Stimulated activated CD8-positive, alpha-beta memory T cell treated with anti-CD3 and anti-CD28 coated beads, Interleukin-7, amount 100 ng/mL, for 48 hours (primary cell): ENCODE measurements around the gene TMEM164.
"Not testable (repeated sequence)": the region's sequence is repeated elsewhere in the genome, so short reads cannot be mapped to it uniquely, and the experiment has no call there.

Source experiments
- DNase-seq, 2 donors: peaks; one replicate each; pipeline ENCODE4 v3.0.0-alpha.2; 2020; ENCODE audit warnings: low read depth in 1 of 2; ENCODE audit errors: extremely low read depth in 1 of 2

Gene TMEM164

GRCh38 chrX:110125446-110126162, 122.7 kb downstream of the TMEM164 start:
- DNase-seq, result no peak

GRCh38 chrX:110131031-110131430, 128.1 kb downstream of the TMEM164 start:
- no peak for DNase-seq

DNA sequence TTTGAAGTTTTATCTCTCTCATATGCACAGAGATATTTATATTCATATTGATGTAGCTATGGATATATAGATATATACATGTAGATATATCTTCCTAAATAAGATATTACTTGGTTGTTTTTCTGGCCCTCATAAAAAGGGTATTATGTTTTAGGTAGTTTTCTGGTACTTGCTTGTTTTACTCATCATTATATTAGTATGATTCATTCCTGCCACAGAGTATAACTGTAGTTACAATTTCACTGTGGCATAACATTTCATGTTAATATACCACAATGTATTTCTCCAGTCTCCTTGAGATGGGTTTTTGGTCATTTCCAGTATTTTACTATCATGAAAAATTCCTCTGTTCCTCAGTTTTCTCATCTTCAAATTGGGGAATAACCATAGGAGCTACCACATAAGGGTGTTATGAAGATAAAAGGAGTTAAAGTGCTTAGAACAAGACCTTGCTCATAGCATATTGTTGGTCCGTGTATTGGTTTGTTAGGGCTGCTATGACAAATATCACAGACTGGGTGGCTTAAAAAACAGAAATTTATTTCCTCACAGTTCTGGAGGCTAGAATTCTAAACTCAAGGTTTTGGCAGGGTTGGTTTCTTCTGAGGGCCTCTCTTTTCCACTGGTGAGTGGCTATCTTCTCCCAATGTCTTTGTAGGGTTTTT, 129.7 kb downstream of the TMEM164 start:
- DNase-seq, result no peak

DNA sequence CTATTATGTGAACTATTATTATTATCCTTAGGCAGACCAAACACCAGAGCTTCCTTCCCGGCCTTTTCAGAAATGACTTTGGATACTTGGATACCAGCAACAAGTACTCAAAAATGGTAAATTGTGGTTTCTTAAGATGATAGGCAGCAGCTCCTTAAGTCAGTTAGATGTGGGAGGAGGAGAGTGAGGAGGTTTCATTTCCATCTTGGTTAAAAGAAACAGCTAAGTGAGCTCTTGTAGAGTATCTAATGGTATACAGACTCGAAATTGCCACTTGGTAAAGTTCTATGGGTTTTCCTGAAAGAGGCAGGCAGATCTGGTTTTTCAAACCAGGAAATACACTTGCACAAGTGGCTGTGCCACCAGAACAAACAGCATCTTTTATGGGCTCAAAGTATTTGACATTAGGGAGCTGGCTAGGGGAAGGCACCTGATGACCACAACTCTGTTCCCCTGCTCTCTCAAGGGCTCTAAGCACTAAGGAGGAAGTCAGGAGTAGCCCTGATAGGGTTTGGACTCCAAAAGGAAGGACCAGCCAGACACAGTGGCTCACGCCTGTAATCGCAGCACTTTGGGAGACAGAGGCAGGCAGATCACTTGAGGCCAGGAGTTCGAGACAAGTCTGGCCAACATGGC, 130.9 kb downstream of the TMEM164 start:
- DNase-seq, result no peak

- no peak for DNase-seq
These were observed 132.7 kb downstream of the TMEM164 start for GRCh38 chrX:110135618-110136017.

DNA sequence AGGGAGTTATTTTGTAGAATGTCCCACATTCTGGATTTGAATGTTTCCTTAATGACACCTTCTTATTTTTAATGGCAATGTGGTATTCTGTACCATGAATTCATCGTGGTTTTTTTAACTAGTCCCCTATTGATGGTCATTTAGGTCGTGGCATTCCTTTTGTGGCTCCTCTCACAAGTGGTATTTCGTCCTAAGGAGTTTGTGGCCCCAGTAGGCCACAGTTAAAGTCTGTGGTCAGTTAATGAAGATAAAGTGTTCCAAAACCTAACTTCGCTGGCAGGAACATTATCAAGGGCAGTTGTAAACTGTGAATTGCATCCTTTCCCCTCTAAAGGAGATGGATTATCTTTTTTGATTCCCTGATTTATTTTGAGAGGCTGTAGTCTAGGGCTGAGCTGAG, 133.2 kb downstream of the TMEM164 start:
- DNase-seq, result no peak

GRCh38 chrX:110138557-110138956, 135.6 kb downstream of the TMEM164 start:
- no peak for DNase-seq

DNA sequence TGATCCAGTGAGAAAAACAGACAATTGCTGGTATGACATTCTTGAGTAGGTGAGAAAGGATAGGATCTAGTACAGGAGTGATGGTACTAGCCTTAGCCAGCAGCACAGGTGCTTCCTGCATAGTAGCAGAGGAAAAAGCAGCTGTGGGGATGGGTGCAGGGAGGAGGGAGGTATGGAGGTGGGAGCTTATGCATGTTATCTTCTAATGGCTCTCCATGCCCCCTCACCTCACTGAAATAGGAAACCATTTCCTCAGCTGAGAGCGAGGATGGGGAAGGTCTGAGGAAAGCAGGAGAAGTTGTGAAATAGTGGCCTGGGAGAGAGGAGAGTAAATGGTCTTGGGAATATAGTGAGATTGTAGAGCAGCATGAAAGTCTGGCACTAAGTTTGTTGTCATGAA, 136.3 kb downstream of the TMEM164 start:
- no peak for DNase-seq

DNA sequence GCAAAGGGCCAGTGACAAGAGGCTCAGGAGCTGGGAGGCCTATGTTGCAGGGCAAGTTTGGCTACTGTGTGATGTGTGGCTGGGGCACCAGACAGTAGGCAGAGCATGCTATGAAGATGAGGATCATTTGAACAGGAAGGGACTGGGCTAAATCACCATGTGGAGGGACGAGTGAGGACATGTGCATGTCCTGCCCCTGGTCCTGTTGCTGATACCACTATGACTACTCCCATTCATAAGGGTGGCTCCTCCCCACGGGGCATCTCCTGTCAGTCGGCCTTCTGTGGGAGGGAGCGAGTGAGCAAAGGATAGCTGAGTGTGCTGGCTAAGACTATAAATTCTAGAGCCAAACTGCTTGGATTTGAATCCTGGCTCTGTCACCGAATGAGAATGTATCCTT, 139.2 kb downstream of the TMEM164 start:
- DNase-seq, result no peak

- DNase-seq, result no peak
These were observed 140.7 kb downstream of the TMEM164 start for GRCh38 chrX:110143454-110144210.

- no peak for DNase-seq
These were observed 142.4 kb downstream of the TMEM164 start for GRCh38 chrX:110145311-110145710.

- DNase-seq, result no peak
These were observed 142.9 kb downstream of the TMEM164 start for GRCh38 chrX:110145854-110146253.

DNA sequence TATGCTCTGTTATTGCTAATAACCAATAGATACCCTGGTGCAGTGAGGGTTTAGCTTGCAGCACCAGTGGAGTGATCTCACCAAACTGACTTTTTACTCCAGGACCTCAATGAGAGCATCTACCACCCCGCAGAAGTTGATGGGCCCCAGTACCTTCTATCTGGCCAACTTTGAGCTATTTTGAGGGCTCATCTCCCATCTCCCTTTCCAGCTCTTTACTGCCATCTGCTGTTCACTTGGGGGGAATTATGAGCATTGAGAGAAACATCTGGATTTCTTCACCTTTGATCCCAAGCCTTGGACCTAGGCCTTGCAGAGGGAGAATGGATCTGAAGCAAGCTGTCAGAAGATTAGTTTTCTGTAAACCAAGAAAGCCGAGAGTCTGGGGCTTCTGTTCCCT, 143.6 kb downstream of the TMEM164 start:
- no peak for DNase-seq

DNA sequence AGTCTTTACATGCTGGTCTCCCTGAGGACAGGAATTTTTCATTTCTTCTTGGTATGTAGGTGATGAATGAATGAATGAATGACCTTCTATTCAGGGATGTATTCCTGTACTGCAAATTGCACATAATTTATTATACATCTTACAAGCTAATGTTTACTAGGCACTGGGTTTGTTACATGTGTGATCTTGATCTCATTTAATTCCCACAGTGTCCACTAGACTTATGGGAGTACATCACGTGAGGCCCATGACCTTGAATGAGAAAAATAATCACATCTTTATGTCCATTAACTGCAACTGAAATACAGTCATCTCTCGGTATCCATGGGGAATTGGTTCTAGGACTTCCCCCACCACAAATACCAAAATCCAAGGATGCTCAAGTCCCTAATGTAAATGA, 150.3 kb downstream of the TMEM164 start:
- DNase-seq, result no peak

DNA sequence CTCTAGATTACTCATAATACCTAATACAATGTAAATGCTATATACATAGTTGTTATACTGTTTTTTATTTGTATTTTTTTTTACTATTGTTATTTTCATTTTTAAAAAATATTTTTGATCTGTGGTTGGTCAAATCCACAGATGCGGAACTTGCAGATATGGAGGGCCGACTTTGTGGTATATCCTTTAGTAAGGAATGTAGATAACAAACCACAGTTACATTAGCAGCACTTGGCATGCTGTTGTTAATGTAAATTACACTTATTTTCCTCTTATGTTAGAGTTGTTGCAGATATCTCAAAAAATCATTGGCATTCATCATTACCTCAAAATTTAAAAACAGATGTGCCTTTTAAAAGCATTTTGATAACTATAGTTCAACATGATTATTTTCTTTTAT, 151.0 kb downstream of the TMEM164 start:
- no peak for DNase-seq

DNA sequence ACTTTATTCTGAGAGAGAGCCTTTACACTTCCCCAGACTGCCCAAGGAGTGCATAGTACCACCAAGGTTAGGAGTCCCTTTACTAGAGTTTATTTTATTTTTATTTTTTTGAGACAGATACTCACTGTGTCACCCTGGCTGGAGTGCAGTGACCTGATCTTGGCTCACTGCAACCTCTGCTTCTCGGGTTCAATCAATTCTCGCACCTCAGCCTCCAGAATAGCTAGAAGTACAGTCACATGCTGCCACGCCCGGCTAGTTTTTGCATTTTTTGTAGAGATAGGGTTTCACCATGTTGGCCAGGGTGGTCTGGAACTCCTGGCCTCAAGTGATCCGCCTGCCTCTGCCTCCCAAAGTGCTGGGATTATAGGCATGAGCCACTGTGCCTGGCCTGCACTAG, 151.4 kb downstream of the TMEM164 start:
- not testable (repeated sequence) for DNase-seq

DNA sequence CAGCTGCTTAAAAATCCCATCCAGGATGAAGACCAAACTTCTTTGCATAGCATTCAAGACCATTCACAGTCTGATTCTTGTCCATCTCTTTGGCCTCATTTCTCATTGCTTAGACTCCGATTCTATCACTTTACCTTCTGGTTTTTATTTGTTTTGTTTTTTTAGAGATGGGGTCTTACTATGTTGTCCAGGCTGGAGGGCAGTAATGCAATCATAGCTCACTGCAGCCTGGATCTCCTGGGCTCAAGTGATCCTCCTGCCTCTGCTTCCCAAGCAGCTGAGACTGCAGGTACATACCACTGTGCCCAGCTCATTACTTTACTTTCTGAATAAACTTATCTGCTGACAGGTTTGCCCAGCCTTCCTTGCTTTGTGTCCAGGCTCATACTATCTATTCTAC, 152.8 kb downstream of the TMEM164 start:
- DNase-seq, result no peak

GRCh38 chrX:110156167-110156754, 153.3 kb downstream of the TMEM164 start:
- no peak for DNase-seq

- DNase-seq, result no peak
These were observed 154.5 kb downstream of the TMEM164 start for GRCh38 chrX:110157444-110157843.

DNA sequence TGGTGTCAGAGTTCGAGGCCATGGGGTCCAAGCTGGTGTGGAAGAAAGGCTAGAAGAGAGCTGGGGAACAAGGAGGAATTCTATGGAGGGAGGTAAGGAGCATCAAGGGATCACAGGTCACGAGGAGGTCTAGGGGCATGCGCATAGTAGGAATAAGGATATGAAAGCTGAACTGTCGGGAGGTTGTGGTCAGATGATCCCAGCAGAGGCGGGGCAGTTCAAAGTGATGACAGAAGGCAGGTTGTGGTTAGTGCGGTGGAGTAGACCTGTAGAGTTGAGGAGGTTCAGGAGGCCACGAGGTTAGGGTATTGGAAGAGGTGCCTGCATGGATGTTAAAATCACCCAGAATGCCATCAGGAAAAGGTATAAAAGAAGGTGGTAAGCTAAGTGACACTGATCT, 156.3 kb downstream of the TMEM164 start:
- no peak for DNase-seq

GRCh38 chrX:110159865-110160264, 157.0 kb downstream of the TMEM164 start:
- DNase-seq, result no peak
